Erythroblast (primary cell): ENCODE results near the gene GGACT.
"Not testable (repeated sequence)": the region's sequence is repeated elsewhere in the genome, so short reads cannot be mapped to it uniquely, and the experiment has no call there.

Experiments used
- DNase-seq, 2 experiments: peaks; one replicate each; lab custom pipeline; 2025; lab: John Stamatoyannopoulos, UW
- GATA1 ChIP-seq: IDR thresholded peaks from 2 replicates; pipeline ENCODE4 v1.6.1; 2011; ENCODE audit warnings: low read depth, mild to moderate bottlenecking, control low read depth, low read length, moderate library complexity
- POLR2A ChIP-seq: IDR thresholded peaks from 2 replicates; pipeline ENCODE4 v1.6.1; 2011; ENCODE audit warnings: mild to moderate bottlenecking, low read length

Gene GGACT

GRCh38 chr13:100588331-100589177, at the start of gene GGACT:
TSS of gene GGACT (minus strand) at chr13:100588789. CDS start at chr13:100532591, 56,198 bp downstream.
- TF ChIP-seq GATA1 (no peak), POLR2A (peak; percentile 51)
- DNase-seq, result peak; percentile 83 to 84

- TF ChIP-seq GATA1 (no peak), POLR2A (no peak)
- no peak for DNase-seq
Observed at GRCh38 chr13:100637796-100638195, 49.2 kb upstream of the GGACT start.

GRCh38 chr13:100637380-100637779, 48.8 kb upstream of the GGACT start:
- DNase-seq, result no peak
- TF ChIP-seq GATA1 (no peak), POLR2A (no peak)

- TF ChIP-seq GATA1, result no peak
- no peak for TF ChIP-seq POLR2A
- no peak for DNase-seq
Observed at GRCh38 chr13:100636441-100636840, 47.9 kb upstream of the GGACT start.

GRCh38 chr13:100636004-100636403, 47.4 kb upstream of the GGACT start:
- DNase-seq, result no peak
- no peak for TF ChIP-seq GATA1
- no peak for TF ChIP-seq POLR2A

GRCh38 chr13:100634696-100635095, 46.1 kb upstream of the GGACT start:
- no peak for DNase-seq
- TF ChIP-seq POLR2A (no peak), GATA1 (no peak)

GRCh38 chr13:100633461-100633860, 44.9 kb upstream of the GGACT start:
- TF ChIP-seq POLR2A (no peak), GATA1 (no peak)
- no peak for DNase-seq

GRCh38 chr13:100630555-100630954, 42.0 kb upstream of the GGACT start:
- TF ChIP-seq GATA1, result no peak
- TF ChIP-seq POLR2A, result no peak
- no peak for DNase-seq

GRCh38 chr13:100627120-100627519, 38.5 kb upstream of the GGACT start:
- TF ChIP-seq POLR2A (no peak), GATA1 (no peak)
- no peak for DNase-seq

- no peak for DNase-seq
- no peak for TF ChIP-seq GATA1
- TF ChIP-seq POLR2A, result no peak
Observed at GRCh38 chr13:100625447-100625846, 36.9 kb upstream of the GGACT start.

- no peak for DNase-seq
- TF ChIP-seq GATA1 (no peak), POLR2A (no peak)
Observed at GRCh38 chr13:100620792-100621191, 32.2 kb upstream of the GGACT start.

- TF ChIP-seq GATA1, result no peak
- no peak for TF ChIP-seq POLR2A
Observed at GRCh38 chr13:100619940-100620339, 31.4 kb upstream of the GGACT start.

GRCh38 chr13:100618897-100619296, 30.3 kb upstream of the GGACT start:
- not testable (repeated sequence) for DNase-seq

More at GRCh38 chr13:100619940-100620339, 31.4 kb upstream of the GGACT start:
- no peak for DNase-seq

GRCh38 chr13:100613031-100613430, 24.4 kb upstream of the GGACT start:
- no peak for DNase-seq
- TF ChIP-seq GATA1, result no peak
- TF ChIP-seq POLR2A, result no peak
